Ishikawa (cell line): ENCODE measurements around the gene UFSP1.
A peak's percentile ranks its signal among the peaks of the same experiment; 100 is the strongest.

ENCODE experiments used
- CEBPB ChIP-seq: IDR thresholded peaks from 2 replicates; pipeline ENCODE4 v1.6.1; 2012
- CREB1 ChIP-seq: IDR thresholded peaks from 2 replicates; pipeline ENCODE4 v1.6.1; 2012; ENCODE audit warnings: low read depth
- EGR1 ChIP-seq: IDR thresholded peaks from 2 replicates; pipeline ENCODE4 v1.6.1; 2012
- EP300 ChIP-seq: IDR thresholded peaks from 2 replicates; pipeline ENCODE4 v1.6.1; 2012; ENCODE audit warnings: borderline replicate concordance
- FOXM1 ChIP-seq: IDR thresholded peaks from 2 replicates; pipeline ENCODE4 v1.6.1; 2012; ENCODE audit warnings: low read depth, borderline replicate concordance
- NFIC ChIP-seq: IDR thresholded peaks from 2 replicates; pipeline ENCODE4 v1.6.1; 2012
- RAD21 ChIP-seq: IDR thresholded peaks from 2 replicates; pipeline ENCODE4 v1.6.1; 2012; ENCODE audit warnings: low read depth
- TAF1 ChIP-seq: IDR thresholded peaks from 2 replicates; pipeline ENCODE4 v1.6.1; 2012; ENCODE audit warnings: low read depth, mild to moderate bottlenecking
- TCF12 ChIP-seq: IDR thresholded peaks from 2 replicates; pipeline ENCODE4 v1.6.1; 2012; ENCODE audit warnings: low read depth
- TEAD4 ChIP-seq: IDR thresholded peaks from 2 replicates; pipeline ENCODE4 v1.6.1; 2012
- USF1 ChIP-seq: IDR thresholded peaks from 2 replicates; pipeline ENCODE4 v1.6.1; 2012
- YY1 ChIP-seq: IDR thresholded peaks from 2 replicates; pipeline ENCODE4 v1.6.1; 2012; ENCODE audit warnings: low read depth
- ZBTB7A ChIP-seq: IDR thresholded peaks from 2 replicates; pipeline ENCODE4 v1.6.1; 2012; ENCODE audit warnings: low read depth
- TF ChIP-seq, protein P1 (sequence below): IDR thresholded peaks from 2 replicates; pipeline ENCODE4 v1.6.1; 2012
- TF ChIP-seq, protein P2 (sequence below): IDR thresholded peaks from 2 replicates; pipeline ENCODE4 v1.6.1; 2012; ENCODE audit warnings: low read depth, mild to moderate bottlenecking

The UFSP1 gene

GRCh38 chr7:100852048-100852872, 37.3 kb downstream of the UFSP1 start, which contains the start of gene SLC12A9:
TSS of gene SLC12A9 (plus strand) at chr7:100852713. CDS start at chr7:100854198, 1,485 bp downstream.
- peak; percentile 40; the same call in 1 of the 2 replicates for TF ChIP-seq CREB1
- TF ChIP-seq TAF1: peak; percentile 52; the same call in 1 of the 2 replicates
- TF ChIP-seq NFIC: peak; percentile 24; the same call in 1 of the 2 replicates
- no peak for TF ChIP-seq CEBPB
- peak; percentile 57 for TF ChIP-seq ZBTB7A
- TF ChIP-seq EGR1: no peak
- TF ChIP-seq TEAD4: no peak
- TF ChIP-seq, protein P1, sequence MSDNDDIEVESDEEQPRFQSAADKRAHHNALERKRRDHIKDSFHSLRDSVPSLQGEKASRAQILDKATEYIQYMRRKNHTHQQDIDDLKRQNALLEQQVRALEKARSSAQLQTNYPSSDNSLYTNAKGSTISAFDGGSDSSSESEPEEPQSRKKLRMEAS: peak; percentile 99
- TF ChIP-seq YY1: peak; percentile 45; the same call in 1 of the 2 replicates
- TF ChIP-seq USF1: no peak; the same call in 1 of the 2 replicates
- no peak for TF ChIP-seq FOXM1
- peak; percentile 86 for TF ChIP-seq RAD21
- TF ChIP-seq, protein P2, sequence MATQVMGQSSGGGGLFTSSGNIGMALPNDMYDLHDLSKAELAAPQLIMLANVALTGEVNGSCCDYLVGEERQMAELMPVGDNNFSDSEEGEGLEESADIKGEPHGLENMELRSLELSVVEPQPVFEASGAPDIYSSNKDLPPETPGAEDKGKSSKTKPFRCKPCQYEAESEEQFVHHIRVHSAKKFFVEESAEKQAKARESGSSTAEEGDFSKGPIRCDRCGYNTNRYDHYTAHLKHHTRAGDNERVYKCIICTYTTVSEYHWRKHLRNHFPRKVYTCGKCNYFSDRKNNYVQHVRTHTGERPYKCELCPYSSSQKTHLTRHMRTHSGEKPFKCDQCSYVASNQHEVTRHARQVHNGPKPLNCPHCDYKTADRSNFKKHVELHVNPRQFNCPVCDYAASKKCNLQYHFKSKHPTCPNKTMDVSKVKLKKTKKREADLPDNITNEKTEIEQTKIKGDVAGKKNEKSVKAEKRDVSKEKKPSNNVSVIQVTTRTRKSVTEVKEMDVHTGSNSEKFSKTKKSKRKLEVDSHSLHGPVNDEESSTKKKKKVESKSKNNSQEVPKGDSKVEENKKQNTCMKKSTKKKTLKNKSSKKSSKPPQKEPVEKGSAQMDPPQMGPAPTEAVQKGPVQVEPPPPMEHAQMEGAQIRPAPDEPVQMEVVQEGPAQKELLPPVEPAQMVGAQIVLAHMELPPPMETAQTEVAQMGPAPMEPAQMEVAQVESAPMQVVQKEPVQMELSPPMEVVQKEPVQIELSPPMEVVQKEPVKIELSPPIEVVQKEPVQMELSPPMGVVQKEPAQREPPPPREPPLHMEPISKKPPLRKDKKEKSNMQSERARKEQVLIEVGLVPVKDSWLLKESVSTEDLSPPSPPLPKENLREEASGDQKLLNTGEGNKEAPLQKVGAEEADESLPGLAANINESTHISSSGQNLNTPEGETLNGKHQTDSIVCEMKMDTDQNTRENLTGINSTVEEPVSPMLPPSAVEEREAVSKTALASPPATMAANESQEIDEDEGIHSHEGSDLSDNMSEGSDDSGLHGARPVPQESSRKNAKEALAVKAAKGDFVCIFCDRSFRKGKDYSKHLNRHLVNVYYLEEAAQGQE: no peak
- TF ChIP-seq TCF12: peak; percentile 61
- TF ChIP-seq EP300: no peak

GRCh38 chr7:100847360-100847759, 42.2 kb downstream of the UFSP1 start:
- no peak for TF ChIP-seq RAD21
- no peak for TF ChIP-seq CREB1
- no peak for TF ChIP-seq YY1
- TF ChIP-seq NFIC: no peak
- TF ChIP-seq EP300: no peak
- TF ChIP-seq, protein P1: no peak
- no peak for TF ChIP-seq TAF1
- TF ChIP-seq CEBPB: no peak
- TF ChIP-seq, protein P2: no peak
- TF ChIP-seq TCF12: no peak
- TF ChIP-seq FOXM1: no peak
- no peak for TF ChIP-seq ZBTB7A
- TF ChIP-seq TEAD4: no peak
- no peak for TF ChIP-seq EGR1
- no peak for TF ChIP-seq USF1

- TF ChIP-seq, protein P1: no peak
- no peak for TF ChIP-seq RAD21
- no peak for TF ChIP-seq TCF12
- no peak for TF ChIP-seq USF1
Observed at GRCh38 chr7:100840470-100841100, 48.9 kb downstream of the UFSP1 start.

DNA sequence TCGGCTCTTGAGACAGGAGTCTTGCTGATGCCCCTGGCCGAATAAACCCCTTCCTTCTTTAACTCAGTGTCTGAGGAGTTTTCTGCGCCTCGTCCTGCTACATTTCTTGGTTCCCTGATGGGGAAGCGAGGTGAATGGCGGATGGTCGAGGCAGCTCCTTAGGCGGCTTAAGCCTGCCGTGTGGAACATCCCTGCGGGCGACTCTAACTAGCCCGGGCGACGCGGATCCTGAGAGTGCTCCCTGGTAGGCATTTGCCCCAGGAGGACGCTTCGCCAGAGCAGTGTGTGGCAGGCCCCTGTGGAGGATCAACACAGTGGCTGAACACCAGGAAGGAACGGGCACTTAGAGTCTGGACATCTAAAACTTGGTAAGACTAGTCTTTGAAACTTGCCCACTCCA, 50.2 kb downstream of the UFSP1 start:
- no peak for TF ChIP-seq EP300
- no peak for TF ChIP-seq TAF1
- TF ChIP-seq FOXM1: no peak
- TF ChIP-seq, protein P2: no peak
- TF ChIP-seq ZBTB7A: no peak
- no peak for TF ChIP-seq USF1
